CD8-positive, alpha-beta memory T cell (primary cell): Measurements from ENCODE around the gene BTN1A1. TPM values are rescaled to one million over a fixed set of nuclear protein-coding genes. Genes with fewer than 3 reads are reported as not detected.

Experiments
- CTCF ChIA-PET: fragments of 350-600 bp; sonication (Branson Sonifier 250); formaldehyde crosslinking; loops from one replicate; lab custom pipeline; 2021; ENCODE audit warnings: antibody characterized with exemption; lab: Charles Lee
- POLR2A ChIA-PET: fragments of 350-600 bp; sonication (Branson Sonifier 250); formaldehyde crosslinking; loops from one replicate; lab custom pipeline; 2021; ENCODE audit warnings: antibody characterized with exemption; lab: Charles Lee
- DNase-seq, 5 donors: peaks; one replicate each; pipeline versions ENCODE4 v3.0.0 to v3.0.0-alpha.2; 2020 to 2022; ENCODE audit warnings: mixed read lengths in 1 of 5
- H3K27ac ChIP-seq: one replicate; pipeline ENCODE4 v1.7.0; 2013; ENCODE audit warnings: low read depth, mild to moderate bottlenecking, low read length, moderate library complexity
- H3K27me3 ChIP-seq: 2 replicates; pipeline ENCODE4 v1.7.0; 2013; ENCODE audit warnings: low read length, mild to moderate bottlenecking; ENCODE audit not compliant: insufficient read depth, poor library complexity, severe bottlenecking
- H3K36me3 ChIP-seq: 2 replicates; pipeline ENCODE4 v1.7.0; 2013; ENCODE audit warnings: mild to moderate bottlenecking, low read length, moderate library complexity; ENCODE audit not compliant: insufficient read depth
- H3K4me1 ChIP-seq: 2 replicates; pipeline ENCODE4 v1.7.0; 2013; ENCODE audit warnings: mild to moderate bottlenecking, low read length, moderate library complexity; ENCODE audit not compliant: insufficient read depth
- H3K4me3 ChIP-seq: 2 replicates; pipeline ENCODE4 v1.7.0; 2013; ENCODE audit warnings: mild to moderate bottlenecking, low read length
- H3K9me3 ChIP-seq: 2 replicates; pipeline ENCODE4 v1.7.0; 2013; ENCODE audit warnings: mild to moderate bottlenecking, low read length
- H3K27ac Mint-ChIP-seq, 8 donors: one replicate each; pipeline ENCODE4 v1.8.0; 2020 to 2021; ENCODE audit warnings: mixed read lengths in 8 of 8, mild to moderate bottlenecking in 6 of 8, inconsistent platforms in 3 of 8, moderate library complexity in 3 of 8
- H3K27me3 Mint-ChIP-seq, 2 donors: one replicate each; pipeline ENCODE4 v1.8.0; 2020 to 2021; ENCODE audit warnings: mixed read lengths in 2 of 2, mild to moderate bottlenecking in 1 of 2, moderate library complexity in 1 of 2
- H3K36me3 Mint-ChIP-seq, 3 donors: one replicate each; pipeline ENCODE4 v1.8.0; 2020 to 2021; ENCODE audit warnings: mixed read lengths in 3 of 3, inconsistent platforms in 1 of 3, mild to moderate bottlenecking in 1 of 3
- H3K4me1 Mint-ChIP-seq, 3 donors: one replicate each; pipeline ENCODE4 v1.8.0; 2020 to 2021; ENCODE audit warnings: mixed read lengths in 3 of 3, inconsistent platforms in 1 of 3, mild to moderate bottlenecking in 1 of 3
- H3K4me3 Mint-ChIP-seq, 7 donors: one replicate each; pipeline ENCODE4 v1.8.0; 2020 to 2021; ENCODE audit warnings: mixed read lengths in 7 of 7, mild to moderate bottlenecking in 6 of 7, moderate library complexity in 4 of 7, inconsistent platforms in 2 of 7
- H3K9me3 Mint-ChIP-seq, 5 donors: one replicate each; pipeline ENCODE4 v1.8.0; 2020 to 2022; ENCODE audit warnings: mixed read lengths in 5 of 5, mild to moderate bottlenecking in 3 of 5, moderate library complexity in 2 of 5, inconsistent platforms in 1 of 5
- polyA plus RNA-seq: library from polyadenylated mRNA; unstranded; fragments of 300-500 nt; fragmentation: Illumina TruSeq; gene quantifications from one replicate; pipeline ENCODE4 v1.2.3, GENCODE V29; 2021
- total RNA-seq, 2 experiments: library from RNA; stranded (reverse); gene quantifications; one replicate each; pipeline ENCODE4 v1.2.3, GENCODE V29; 2021

The BTN1A1 gene
- total and polyA plus RNA-seq, 3 experiments from 2014 or later, result 0.09 TPM; not detected in 2

- peak overlapping the region in 6 of 8 donors; percentile 1 to 89 (median 68) for H3K27ac Mint-ChIP-seq
- ChIA-PET CTCF (interaction anchor here (0.8 to 4.4 kb wide), 6 partner anchors 15 to 214 kb away, joined by 3 to 40 read pairs (median 4); no protein-coding TSS in a partner anchor), POLR2A (interaction anchor here (0.9 to 3.1 kb wide), 4 partner anchors 10 to 21 kb away, joined by 3 to 34 read pairs (median 12); partner anchors contain the start of gene HMGN4)
- peaks cover 13 to 20% (median 19%) of the 10 kb centered on the region in 3 donors for H3K4me1 Mint-ChIP-seq
- H3K27me3 ChIP-seq, result no peaks in the 10 kb centered on the region
- H3K36me3 ChIP-seq, result no peaks in the 10 kb centered on the region
- peaks cover 0 to 3% (median 0%) of the 10 kb centered on the region in 3 donors for H3K36me3 Mint-ChIP-seq
- H3K9me3 ChIP-seq, result no peaks in the 10 kb centered on the region
- peaks cover 0 to 4% of the 10 kb centered on the region in 2 donors for H3K27me3 Mint-ChIP-seq
- H3K4me3 Mint-ChIP-seq, result peak overlapping the region in 4 of 7 donors; percentile 32 to 71 (median 38)
- H3K4me1 ChIP-seq, result peaks cover 11% of the 10 kb centered on the region
- DNase-seq, result no peak
- peak overlapping the region; percentile 21 for H3K27ac ChIP-seq
- H3K4me3 ChIP-seq, result peak overlapping the region; percentile 18
- H3K9me3 Mint-ChIP-seq, result no peaks in the 10 kb centered on the region
Measured at GRCh38 chr6:26555505-26556262, 55.6 kb downstream of the BTN1A1 start.

- POLR2A ChIA-PET, result interaction anchor here (0.9 to 1.0 kb wide), 2 partner anchors 12 to 23 kb away, joined by 4 read pairs; no protein-coding TSS in a partner anchor
- H3K27me3 Mint-ChIP-seq, result peaks cover 0 to 4% of the 10 kb centered on the region in 2 donors
Measured at GRCh38 chr6:26556263-26557070, 56.4 kb downstream of the BTN1A1 start.

More at GRCh38 chr6:26556263-26557070, 56.4 kb downstream of the BTN1A1 start:
- Histone ChIP-seq H3K27me3 (no peaks in the 10 kb centered on the region), H3K4me1 (peaks cover 11% of the 10 kb centered on the region), H3K9me3 (no peaks in the 10 kb centered on the region), H3K4me3 (no peak overlapping the region), H3K36me3 (no peaks in the 10 kb centered on the region), H3K27ac (no peak overlapping the region)
- DNase-seq, result peak in 3 of 5 donors; percentile 38 to 57 (median 41)
- H3K9me3 Mint-ChIP-seq, result no peaks in the 10 kb centered on the region
- CTCF ChIA-PET, result interaction anchor here (0.9 to 4.4 kb wide), 3 partner anchors 14 to 234 kb away, joined by 3 to 40 read pairs (median 15); no protein-coding TSS in a partner anchor
- H3K4me3 Mint-ChIP-seq, result peak overlapping the region in 3 of 7 donors; percentile 33 to 63 (median 40)
- H3K27ac Mint-ChIP-seq, result peak overlapping the region in 6 of 8 donors; percentile 17 to 46 (median 37)
- peaks cover 0 to 3% (median 0%) of the 10 kb centered on the region in 3 donors for H3K36me3 Mint-ChIP-seq
- H3K4me1 Mint-ChIP-seq, result peaks cover 11 to 17% (median 15%) of the 10 kb centered on the region in 3 donors

Other genes with a start within 250 kb of the BTN1A1 start
- 10 to 100 TPM; 36.4 to 38.7 TPM for gene BTN3A2, start 135.1 kb upstream of the BTN1A1 start, total RNA-seq
- 174 TPM for gene BTN3A2, start 135.1 kb upstream of the BTN1A1 start, polyA plus RNA-seq
- 10 to 100 TPM; 18.0 to 19.0 TPM for gene BTN2A2, start 117.2 kb upstream of the BTN1A1 start, total RNA-seq
- gene BTN2A2, start 117.2 kb upstream of the BTN1A1 start, polyA plus RNA-seq, result 6.8 TPM
- 10 to 100 TPM; 30.8 to 31.5 TPM for gene BTN3A1, start 98.0 kb upstream of the BTN1A1 start, total RNA-seq
- 85.0 TPM for gene BTN3A1, start 98.0 kb upstream of the BTN1A1 start, polyA plus RNA-seq
- gene BTN3A3, start 59.8 kb upstream of the BTN1A1 start, total RNA-seq, result 10 to 100 TPM; 32.8 to 37.1 TPM
- 75.5 TPM for gene BTN3A3, start 59.8 kb upstream of the BTN1A1 start, polyA plus RNA-seq
- gene BTN2A1, start 42.3 kb upstream of the BTN1A1 start, total RNA-seq, result 10 to 100 TPM; 24.0 to 26.4 TPM
- gene BTN2A1, start 42.3 kb upstream of the BTN1A1 start, polyA plus RNA-seq, result 14.4 TPM
- gene HMGN4, start 38.1 kb downstream of the BTN1A1 start, total RNA-seq, result 10 to 100 TPM; 90.0 to 91.4 TPM
- 166 TPM for gene HMGN4, start 38.1 kb downstream of the BTN1A1 start, polyA plus RNA-seq
- 10 to 100 TPM; 34.5 to 36.1 TPM for gene ABT1, start 96.7 kb downstream of the BTN1A1 start, total RNA-seq
- 39.7 TPM for gene ABT1, start 96.7 kb downstream of the BTN1A1 start, polyA plus RNA-seq
- gene ZNF322, start 159.4 kb downstream of the BTN1A1 start, total RNA-seq, result 10 to 100 TPM; 13.7 to 15.2 TPM
- 9.9 TPM for gene ZNF322, start 159.4 kb downstream of the BTN1A1 start, polyA plus RNA-seq